Colonic mucosa (tissue), 4 donors: Measurements from ENCODE around the gene TELO2. TPM values are rescaled to one million over a fixed set of nuclear protein-coding genes. Genes with fewer than 3 reads are reported as not detected.
"Not testable (repeated sequence)": the region's sequence is repeated elsewhere in the genome, so short reads cannot be mapped to it uniquely, and the experiment has no call there.

Experiments
- DNase-seq: peaks from one replicate; pipeline ENCODE4 v3.0.0-alpha.2; 2020
- H3K27ac ChIP-seq: fragments of 200-600 bp; one replicate; pipeline ENCODE4 v1.8.0; 2021
- H3K27me3 ChIP-seq: fragments of 200-600 bp; one replicate; pipeline ENCODE4 v1.8.0; 2021
- H3K36me3 ChIP-seq: fragments of 200-600 bp; one replicate; pipeline ENCODE4 v1.8.0; 2021
- H3K4me1 ChIP-seq: fragments of 200-600 bp; one replicate; pipeline ENCODE4 v1.8.0; 2021; ENCODE audit warnings: mild to moderate bottlenecking
- H3K4me3 ChIP-seq: fragments of 200-600 bp; one replicate; pipeline ENCODE4 v1.8.0; 2021
- H3K9ac ChIP-seq, 2 donors: one replicate each; pipeline ENCODE4 v1.7.0; 2013; ENCODE audit warnings: control low read depth in 2 of 2, low read depth in 2 of 2, low read length in 2 of 2
- H3K9me3 ChIP-seq: fragments of 200-600 bp; one replicate; pipeline ENCODE4 v1.8.0; 2021
- intact Hi-C: fragments of 100-400 bp; cut with DNase I; formaldehyde crosslinking; loops from one replicate; pipeline ENCODE4 v1.14.1; 2022
- total RNA-seq, 2 donors: library from RNA; stranded (reverse); fragmentation: NEBNext Ultra II Directional in 1 of 2; extraction: Animal tissue kit (Norgen Biotek cat#: 25700) in 1 of 2; gene quantifications; one replicate each; pipeline ENCODE4 v1.2.1, GENCODE V29; 2021
- TF ChIP-seq, protein P1 (sequence below): fragments of 200-600 bp; IDR thresholded peaks from one replicate; pipeline ENCODE4 v1.8.0; 2022; ENCODE audit warnings: antibody characterized with exemption, mild to moderate bottlenecking
- donor health status: healthy.
- donor health status: DM: no; HTN: no; CAD: no.
- donor health status: DM: no; HTN: no; CAD: no.

The TELO2 gene
- total RNA-seq, 2 donors from 2014 or later, result 18.4 to 76.0 TPM

DNA sequence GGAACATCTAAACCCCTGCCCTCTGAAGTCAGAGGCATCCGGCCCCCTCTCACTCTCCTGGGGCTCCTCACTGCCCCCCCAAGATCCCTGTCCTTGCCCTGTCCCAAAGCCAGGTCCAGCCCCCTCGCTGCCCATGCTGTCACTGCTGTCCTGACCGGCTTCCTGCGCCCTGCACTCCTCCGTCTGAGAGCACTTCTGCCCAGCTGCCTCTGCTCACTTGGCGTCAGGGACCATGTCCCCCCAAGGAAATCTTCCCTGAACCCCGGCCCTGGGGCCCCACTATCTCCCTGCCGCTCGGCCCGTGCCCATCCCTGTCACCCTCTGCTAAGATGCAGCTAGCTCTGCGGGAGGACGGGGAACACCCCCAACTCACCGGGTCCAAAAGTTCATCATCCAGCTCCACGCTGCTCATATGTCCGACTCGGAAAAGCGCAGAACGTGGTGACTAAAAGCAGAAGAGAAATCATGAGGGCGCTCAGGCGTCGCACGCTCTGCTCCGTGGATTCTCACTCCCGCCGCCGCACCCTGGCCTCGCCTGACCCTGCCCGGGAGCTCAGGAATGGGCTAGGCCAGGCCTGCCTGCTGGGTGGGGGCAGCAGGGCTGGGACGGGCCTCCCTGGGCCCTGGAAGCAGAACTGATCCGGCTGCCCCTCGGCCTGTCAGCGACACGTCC, 28.1 kb upstream of the TELO2 start:
- H3K36me3 ChIP-seq, result no peaks in the 10 kb centered on the region
- no peaks in the 10 kb centered on the region for H3K9me3 ChIP-seq
- no peak overlapping the region for H3K9ac ChIP-seq
- intact Hi-C loops, result no loop called here
- no peaks in the 10 kb centered on the region for H3K4me1 ChIP-seq
- no peak overlapping the region for H3K4me3 ChIP-seq
- no peaks in the 10 kb centered on the region for H3K27me3 ChIP-seq
- no peak for DNase-seq
- H3K27ac ChIP-seq, result no peak overlapping the region
- TF ChIP-seq, protein P1, sequence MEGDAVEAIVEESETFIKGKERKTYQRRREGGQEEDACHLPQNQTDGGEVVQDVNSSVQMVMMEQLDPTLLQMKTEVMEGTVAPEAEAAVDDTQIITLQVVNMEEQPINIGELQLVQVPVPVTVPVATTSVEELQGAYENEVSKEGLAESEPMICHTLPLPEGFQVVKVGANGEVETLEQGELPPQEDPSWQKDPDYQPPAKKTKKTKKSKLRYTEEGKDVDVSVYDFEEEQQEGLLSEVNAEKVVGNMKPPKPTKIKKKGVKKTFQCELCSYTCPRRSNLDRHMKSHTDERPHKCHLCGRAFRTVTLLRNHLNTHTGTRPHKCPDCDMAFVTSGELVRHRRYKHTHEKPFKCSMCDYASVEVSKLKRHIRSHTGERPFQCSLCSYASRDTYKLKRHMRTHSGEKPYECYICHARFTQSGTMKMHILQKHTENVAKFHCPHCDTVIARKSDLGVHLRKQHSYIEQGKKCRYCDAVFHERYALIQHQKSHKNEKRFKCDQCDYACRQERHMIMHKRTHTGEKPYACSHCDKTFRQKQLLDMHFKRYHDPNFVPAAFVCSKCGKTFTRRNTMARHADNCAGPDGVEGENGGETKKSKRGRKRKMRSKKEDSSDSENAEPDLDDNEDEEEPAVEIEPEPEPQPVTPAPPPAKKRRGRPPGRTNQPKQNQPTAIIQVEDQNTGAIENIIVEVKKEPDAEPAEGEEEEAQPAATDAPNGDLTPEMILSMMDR, result no peak

DNA sequence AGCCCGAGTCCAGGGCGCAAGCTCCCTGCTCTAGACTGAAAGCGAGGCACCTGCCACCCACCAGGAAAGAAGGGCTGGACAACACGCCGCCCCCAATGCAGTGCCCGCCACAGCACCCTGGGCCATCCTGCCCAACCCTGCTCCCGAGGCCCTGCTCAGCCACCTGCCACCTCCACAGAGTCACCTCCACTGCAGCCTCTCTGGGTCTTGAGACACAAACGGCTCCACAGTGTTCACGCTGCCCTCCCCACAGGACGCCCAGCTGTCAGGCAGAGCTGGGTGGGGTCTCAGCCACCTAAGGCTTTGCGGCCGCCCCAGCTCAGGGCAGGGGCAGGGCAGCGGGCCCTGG, 27.6 kb upstream of the TELO2 start:
- no peaks in the 10 kb centered on the region for H3K9me3 ChIP-seq
- intact Hi-C loops, result no loop called here
- H3K4me1 ChIP-seq, result no peaks in the 10 kb centered on the region
- no peak overlapping the region for H3K9ac ChIP-seq
- H3K36me3 ChIP-seq, result no peaks in the 10 kb centered on the region
- no peak for DNase-seq
- no peak overlapping the region for H3K4me3 ChIP-seq
- H3K27me3 ChIP-seq, result no peaks in the 10 kb centered on the region
- no peak overlapping the region for H3K27ac ChIP-seq
- TF ChIP-seq, protein P1, result no peak

DNA sequence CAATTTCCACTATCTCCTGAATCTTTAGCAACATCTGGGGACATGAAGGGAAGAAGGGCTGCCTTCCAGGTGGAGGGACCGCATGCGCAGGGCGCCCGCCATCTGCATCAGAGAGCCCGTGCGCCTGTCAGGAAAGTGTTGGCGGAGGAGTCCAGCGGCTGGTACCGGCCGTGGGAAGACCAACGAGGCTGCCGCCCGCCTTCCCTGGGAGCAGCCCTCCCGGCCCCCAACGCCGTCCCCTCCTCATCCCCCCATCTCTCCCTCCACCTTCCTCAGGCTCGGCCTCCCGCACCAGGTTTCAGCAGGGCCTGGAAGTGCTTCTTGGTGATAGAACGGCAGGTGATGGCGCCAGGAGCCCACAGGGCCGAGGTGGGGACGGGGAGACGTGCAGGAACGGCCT, 27.1 kb upstream of the TELO2 start:
- H3K9ac ChIP-seq, result no peak overlapping the region
- intact Hi-C loops, result no loop called here

DNA sequence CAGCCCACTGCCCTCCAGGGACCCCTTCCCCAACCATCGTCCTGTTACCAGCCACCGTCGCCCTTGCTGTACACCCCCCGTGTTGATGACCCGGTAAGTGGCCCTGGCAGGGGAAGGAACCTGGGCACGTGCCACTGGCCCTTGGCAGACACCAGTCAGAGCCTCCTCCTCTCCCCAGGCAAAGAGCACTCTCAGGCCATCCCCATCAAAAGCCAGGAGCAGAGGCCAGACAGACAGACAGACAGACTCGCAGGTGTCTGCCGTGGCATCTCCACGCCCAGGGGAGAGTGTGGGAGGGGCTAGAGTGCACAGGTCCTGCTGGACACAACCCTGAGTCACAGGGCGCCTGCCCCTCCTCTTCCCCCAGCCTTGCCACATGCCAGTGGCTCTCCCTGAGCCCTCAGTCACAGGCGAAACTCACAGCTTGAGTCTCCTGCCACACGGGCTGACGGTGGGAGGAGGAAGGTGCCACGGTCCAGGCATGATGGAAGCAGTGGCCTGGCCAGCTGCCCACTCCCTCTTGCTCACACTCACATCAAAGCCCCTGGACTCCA, 26.1 kb upstream of the TELO2 start:
- no peak overlapping the region for H3K27ac ChIP-seq
- no peak for DNase-seq

More for the DNA sequence above, 27.1 kb upstream of the TELO2 start:
- Histone ChIP-seq H3K4me1 (no peaks in the 10 kb centered on the region), H3K27ac (no peak overlapping the region), H3K27me3 (no peaks in the 10 kb centered on the region), H3K9me3 (no peaks in the 10 kb centered on the region), H3K36me3 (no peaks in the 10 kb centered on the region), H3K4me3 (no peak overlapping the region)
- TF ChIP-seq, protein P1, result no peak
- DNase-seq, result no peak

DNA sequence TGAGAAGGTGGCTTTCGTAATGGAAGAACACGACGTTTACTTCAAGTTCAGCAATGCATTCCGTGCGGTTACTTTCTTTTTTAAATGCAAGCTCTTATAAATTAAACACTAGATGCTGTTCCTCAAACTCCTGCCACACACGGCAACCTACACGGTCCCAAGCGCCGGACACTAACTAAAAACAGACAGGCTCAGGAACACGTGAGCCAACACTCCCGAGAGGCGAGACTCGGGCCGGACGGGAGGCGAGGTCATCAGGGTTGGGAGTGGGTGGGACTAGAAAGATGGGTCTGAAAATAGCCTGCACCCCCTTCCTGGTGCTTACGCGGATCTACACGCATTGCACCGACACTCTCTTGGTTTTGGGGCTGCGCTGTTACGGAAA, 24.7 kb upstream of the TELO2 start:
- Histone ChIP-seq H3K27ac (no peak overlapping the region), H3K27me3 (no peaks in the 10 kb centered on the region), H3K9ac (no peak overlapping the region), H3K36me3 (no peaks in the 10 kb centered on the region), H3K9me3 (no peaks in the 10 kb centered on the region), H3K4me3 (no peak overlapping the region), H3K4me1 (no peaks in the 10 kb centered on the region)
- TF ChIP-seq, protein P1, result no peak
- DNase-seq, result no peak
- intact Hi-C loops, result no loop called here

More for the DNA sequence above, 26.1 kb upstream of the TELO2 start:
- no peaks in the 10 kb centered on the region for H3K4me1 ChIP-seq
- TF ChIP-seq, protein P1, result no peak
- no peaks in the 10 kb centered on the region for H3K9me3 ChIP-seq
- H3K27me3 ChIP-seq, result no peaks in the 10 kb centered on the region
- no peak overlapping the region for H3K9ac ChIP-seq
- intact Hi-C loops, result no loop called here
- no peaks in the 10 kb centered on the region for H3K36me3 ChIP-seq
- H3K4me3 ChIP-seq, result no peak overlapping the region

DNA sequence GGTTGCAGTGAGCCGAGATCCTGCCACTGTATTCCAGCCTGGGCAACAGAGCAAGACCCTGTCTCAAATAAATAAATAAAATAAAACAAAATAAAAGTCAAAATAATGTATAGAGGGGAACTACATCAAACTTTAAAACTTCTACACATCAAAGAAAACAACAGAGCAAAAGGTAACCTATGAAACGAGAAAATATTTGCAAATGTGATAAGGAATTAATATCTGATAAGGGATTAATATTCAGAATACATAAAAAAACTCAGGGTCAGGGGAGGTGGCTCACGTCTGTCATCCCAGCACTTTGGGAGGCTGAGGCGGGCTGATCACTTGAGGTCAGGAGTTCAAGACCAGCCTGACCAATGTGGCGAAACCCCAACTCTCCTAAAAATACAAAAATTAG, 24.0 kb upstream of the TELO2 start:
- intact Hi-C loops, DNase-seq, H3K27me3 ChIP-seq, H3K9ac ChIP-seq, H3K4me3 ChIP-seq, H3K27ac ChIP-seq, H3K4me1 ChIP-seq, H3K9me3 ChIP-seq, H3K36me3 ChIP-seq: not testable (repeated sequence)
